Thyroid gland (tissue), 4 donors: ENCODE data around the gene ZNF611.

Source experiments
- POLR2A ChIP-seq, 2 donors: fragments of 450-650 bp; IDR thresholded peaks; one replicate each; pipeline ENCODE4 v1.6.1; 2017; ENCODE audit warnings: antibody characterized with exemption in 2 of 2, mild to moderate bottlenecking in 2 of 2, moderate library complexity in 1 of 2
- TF ChIP-seq, protein P1 (sequence below), 6 experiments: fragments of 200-600 bp in 3 of 6; fragments of 450-650 bp in 3 of 6; sonication (generic) in 3 of 6; IDR thresholded peaks; one replicate each; pipeline ENCODE4 v1.5.1; 2016 to 2019; ENCODE audit warnings: antibody characterized with exemption in 6 of 6, mild to moderate bottlenecking in 2 of 6, inconsistent platforms in 1 of 6, moderate library complexity in 1 of 6

DNA sequence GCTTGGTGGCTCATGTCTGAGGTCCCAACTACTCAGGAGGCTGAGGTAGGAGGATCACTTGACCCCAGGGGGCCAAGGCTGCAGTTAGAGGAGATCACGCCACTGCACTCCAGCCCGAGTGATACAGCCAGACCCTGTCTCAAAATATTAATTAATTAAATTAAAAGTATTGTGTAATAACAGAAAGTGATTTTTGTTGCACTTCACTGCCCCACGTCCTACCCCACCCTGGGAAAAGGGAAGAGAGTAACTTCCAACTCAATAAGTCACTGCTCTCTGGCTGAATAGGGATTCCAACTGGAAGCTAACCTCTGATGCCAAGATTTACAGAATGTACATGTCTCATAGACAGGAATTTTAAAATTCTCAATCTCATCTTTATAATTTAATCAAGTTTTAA, 47.2 kb downstream of the ZNF611 start:
- TF ChIP-seq, protein P1, sequence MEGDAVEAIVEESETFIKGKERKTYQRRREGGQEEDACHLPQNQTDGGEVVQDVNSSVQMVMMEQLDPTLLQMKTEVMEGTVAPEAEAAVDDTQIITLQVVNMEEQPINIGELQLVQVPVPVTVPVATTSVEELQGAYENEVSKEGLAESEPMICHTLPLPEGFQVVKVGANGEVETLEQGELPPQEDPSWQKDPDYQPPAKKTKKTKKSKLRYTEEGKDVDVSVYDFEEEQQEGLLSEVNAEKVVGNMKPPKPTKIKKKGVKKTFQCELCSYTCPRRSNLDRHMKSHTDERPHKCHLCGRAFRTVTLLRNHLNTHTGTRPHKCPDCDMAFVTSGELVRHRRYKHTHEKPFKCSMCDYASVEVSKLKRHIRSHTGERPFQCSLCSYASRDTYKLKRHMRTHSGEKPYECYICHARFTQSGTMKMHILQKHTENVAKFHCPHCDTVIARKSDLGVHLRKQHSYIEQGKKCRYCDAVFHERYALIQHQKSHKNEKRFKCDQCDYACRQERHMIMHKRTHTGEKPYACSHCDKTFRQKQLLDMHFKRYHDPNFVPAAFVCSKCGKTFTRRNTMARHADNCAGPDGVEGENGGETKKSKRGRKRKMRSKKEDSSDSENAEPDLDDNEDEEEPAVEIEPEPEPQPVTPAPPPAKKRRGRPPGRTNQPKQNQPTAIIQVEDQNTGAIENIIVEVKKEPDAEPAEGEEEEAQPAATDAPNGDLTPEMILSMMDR (IDR thresholded peaks at IDR 0.05), result no peak
- no peak for TF ChIP-seq POLR2A (IDR thresholded peaks at IDR 0.05)
